Measurements from ENCODE around the gene FTO. TPM values are rescaled to one million over a fixed set of nuclear protein-coding genes. Genes with fewer than 3 reads are reported as not detected.

FTO gene
- total and polyA plus RNA-seq, 2 of the 13 experiments (the other 11 are each of a cell fraction or from before 2014, with no cell fraction given), result 41.6 to 55.8 TPM

DNA sequence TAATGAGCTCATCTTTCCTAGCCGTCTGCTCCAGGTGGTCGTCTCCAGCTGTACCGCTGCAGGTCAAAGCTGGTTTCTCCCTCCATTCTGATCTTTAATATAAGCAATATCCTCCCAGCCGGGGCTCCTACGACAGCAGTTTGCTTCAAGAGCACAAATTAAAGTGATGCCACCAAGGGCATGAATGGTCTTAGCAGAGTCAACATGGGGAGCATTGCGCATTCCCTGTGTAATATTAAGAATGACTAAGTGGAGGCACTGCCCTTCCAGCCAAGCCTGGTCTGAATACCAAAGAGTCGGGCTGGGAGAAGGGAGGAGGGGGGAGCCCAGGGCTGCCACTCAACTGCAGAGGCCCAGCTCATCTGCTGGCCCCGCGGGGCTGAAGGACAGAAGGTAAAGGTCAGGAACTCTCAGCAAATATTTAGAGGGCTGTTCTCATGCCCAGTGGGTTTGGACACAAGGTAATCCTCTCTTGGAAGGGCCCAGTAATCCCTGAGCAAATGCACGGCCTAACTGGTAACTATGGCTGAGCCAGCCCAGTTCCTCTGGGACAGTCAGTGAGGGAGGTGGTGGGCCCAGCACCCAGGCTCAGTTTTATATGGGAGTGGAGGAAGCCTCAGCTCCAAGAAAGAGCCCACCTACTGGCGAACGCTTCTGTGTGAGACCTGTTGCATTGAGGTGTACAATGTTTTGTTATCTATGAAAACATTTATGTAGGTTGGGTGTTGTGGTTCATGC, 461.4 kb downstream of the FTO start (continued):
- TF ChIP-seq, protein P1, sequence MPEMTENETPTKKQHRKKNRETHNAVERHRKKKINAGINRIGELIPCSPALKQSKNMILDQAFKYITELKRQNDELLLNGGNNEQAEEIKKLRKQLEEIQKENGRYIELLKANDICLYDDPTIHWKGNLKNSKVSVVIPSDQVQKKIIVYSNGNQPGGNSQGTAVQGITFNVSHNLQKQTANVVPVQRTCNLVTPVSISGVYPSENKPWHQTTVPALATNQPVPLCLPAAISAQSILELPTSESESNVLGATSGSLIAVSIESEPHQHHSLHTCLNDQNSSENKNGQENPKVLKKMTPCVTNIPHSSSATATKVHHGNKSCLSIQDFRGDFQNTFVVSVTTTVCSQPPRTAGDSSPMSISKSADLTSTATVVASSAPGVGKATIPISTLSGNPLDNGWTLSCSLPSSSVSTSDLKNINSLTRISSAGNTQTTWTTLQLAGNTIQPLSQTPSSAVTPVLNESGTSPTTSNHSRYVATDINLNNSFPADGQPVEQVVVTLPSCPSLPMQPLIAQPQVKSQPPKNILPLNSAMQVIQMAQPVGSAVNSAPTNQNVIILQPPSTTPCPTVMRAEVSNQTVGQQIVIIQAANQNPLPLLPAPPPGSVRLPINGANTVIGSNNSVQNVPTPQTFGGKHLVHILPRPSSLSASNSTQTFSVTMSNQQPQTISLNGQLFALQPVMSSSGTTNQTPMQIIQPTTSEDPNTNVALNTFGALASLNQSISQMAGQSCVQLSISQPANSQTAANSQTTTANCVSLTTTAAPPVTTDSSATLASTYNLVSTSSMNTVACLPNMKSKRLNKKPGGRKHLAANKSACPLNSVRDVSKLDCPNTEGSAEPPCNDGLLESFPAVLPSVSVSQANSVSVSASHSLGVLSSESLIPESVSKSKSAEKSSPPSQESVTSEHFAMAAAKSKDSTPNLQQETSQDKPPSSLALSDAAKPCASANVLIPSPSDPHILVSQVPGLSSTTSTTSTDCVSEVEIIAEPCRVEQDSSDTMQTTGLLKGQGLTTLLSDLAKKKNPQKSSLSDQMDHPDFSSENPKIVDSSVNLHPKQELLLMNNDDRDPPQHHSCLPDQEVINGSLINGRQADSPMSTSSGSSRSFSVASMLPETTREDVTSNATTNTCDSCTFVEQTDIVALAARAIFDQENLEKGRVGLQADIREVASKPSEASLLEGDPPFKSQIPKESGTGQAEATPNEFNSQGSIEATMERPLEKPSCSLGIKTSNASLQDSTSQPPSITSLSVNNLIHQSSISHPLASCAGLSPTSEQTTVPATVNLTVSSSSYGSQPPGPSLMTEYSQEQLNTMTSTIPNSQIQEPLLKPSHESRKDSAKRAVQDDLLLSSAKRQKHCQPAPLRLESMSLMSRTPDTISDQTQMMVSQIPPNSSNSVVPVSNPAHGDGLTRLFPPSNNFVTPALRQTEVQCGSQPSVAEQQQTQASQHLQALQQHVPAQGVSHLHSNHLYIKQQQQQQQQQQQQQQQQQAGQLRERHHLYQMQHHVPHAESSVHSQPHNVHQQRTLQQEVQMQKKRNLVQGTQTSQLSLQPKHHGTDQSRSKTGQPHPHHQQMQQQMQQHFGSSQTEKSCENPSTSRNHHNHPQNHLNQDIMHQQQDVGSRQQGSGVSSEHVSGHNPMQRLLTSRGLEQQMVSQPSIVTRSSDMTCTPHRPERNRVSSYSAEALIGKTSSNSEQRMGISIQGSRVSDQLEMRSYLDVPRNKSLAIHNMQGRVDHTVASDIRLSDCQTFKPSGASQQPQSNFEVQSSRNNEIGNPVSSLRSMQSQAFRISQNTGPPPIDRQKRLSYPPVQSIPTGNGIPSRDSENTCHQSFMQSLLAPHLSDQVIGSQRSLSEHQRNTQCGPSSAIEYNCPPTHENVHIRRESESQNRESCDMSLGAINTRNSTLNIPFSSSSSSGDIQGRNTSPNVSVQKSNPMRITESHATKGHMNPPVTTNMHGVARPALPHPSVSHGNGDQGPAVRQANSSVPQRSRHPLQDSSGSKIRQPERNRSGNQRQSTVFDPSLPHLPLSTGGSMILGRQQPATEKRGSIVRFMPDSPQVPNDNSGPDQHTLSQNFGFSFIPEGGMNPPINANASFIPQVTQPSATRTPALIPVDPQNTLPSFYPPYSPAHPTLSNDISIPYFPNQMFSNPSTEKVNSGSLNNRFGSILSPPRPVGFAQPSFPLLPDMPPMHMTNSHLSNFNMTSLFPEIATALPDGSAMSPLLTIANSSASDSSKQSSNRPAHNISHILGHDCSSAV (CRISPR knock-in tag; IDR thresholded peaks at IDR 0.05; ENCODE audit: borderline replicate concordance), result no peak
- peak; percentile 90 for TF ChIP-seq KAT7 (CRISPR knock-in tag; IDR thresholded peaks at IDR 0.05; ENCODE audit: borderline replicate concordance)
- TF ChIP-seq TAF15 (IDR thresholded peaks at IDR 0.05; ENCODE audit: low read depth, low read length, poor library complexity, severe bottlenecking), result no peak
- TF ChIP-seq, protein P2, sequence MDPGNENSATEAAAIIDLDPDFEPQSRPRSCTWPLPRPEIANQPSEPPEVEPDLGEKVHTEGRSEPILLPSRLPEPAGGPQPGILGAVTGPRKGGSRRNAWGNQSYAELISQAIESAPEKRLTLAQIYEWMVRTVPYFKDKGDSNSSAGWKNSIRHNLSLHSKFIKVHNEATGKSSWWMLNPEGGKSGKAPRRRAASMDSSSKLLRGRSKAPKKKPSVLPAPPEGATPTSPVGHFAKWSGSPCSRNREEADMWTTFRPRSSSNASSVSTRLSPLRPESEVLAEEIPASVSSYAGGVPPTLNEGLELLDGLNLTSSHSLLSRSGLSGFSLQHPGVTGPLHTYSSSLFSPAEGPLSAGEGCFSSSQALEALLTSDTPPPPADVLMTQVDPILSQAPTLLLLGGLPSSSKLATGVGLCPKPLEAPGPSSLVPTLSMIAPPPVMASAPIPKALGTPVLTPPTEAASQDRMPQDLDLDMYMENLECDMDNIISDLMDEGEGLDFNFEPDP (CRISPR knock-in tag; conservative IDR thresholded peaks at IDR 0.05), result no peak
- no peak for TF ChIP-seq HNRNPH1 (optimal IDR thresholded peaks at IDR 0.05; ENCODE audit: low read depth, low read length)
- TF ChIP-seq DNMT3B (CRISPR knock-in tag; conservative IDR thresholded peaks at IDR 0.05), result 0 out of 2 replicates have a peak, but pooled peaks have one; percentile 41
- TF ChIP-seq ERF (CRISPR knock-in tag; IDR thresholded peaks at IDR 0.05), result peak; percentile 92
- peak; percentile 50; the same call in 1 of the 2 replicates for TF ChIP-seq ZFP37 (CRISPR knock-in tag; IDR thresholded peaks at IDR 0.05; ENCODE audit: borderline replicate concordance)
- peak; percentile 80 for TF ChIP-seq ZNF772 (CRISPR knock-in tag; IDR thresholded peaks at IDR 0.05)
- peak; percentile 64; the same call in 1 of the 2 replicates for TF ChIP-seq YEATS2 (CRISPR knock-in tag; IDR thresholded peaks at IDR 0.05; ENCODE audit: borderline replicate concordance)
- TF ChIP-seq, protein P3, sequence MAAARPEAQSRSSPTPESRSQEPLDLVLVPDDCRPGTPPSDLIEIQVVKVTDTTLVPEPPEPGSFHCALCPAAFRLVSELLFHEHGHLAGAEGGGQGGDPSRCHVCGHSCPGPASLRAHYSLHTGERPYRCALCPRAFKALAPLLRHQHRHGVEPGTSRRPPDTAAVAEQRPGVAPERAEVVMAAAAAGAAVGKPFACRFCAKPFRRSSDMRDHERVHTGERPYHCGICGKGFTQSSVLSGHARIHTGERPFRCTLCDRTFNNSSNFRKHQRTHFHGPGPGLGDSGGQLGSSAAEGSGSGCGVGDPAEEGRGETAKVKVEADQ (CRISPR knock-in tag; IDR thresholded peaks at IDR 0.05; ENCODE audit: borderline replicate concordance), result peak; percentile 74; the same call in 1 of the 2 replicates
- TF ChIP-seq CBX5 (CRISPR knock-in tag; IDR thresholded peaks at IDR 0.05; ENCODE audit: borderline replicate concordance), result peak; percentile 97; the same call in 1 of the 2 replicates
- TF ChIP-seq, protein P4, sequence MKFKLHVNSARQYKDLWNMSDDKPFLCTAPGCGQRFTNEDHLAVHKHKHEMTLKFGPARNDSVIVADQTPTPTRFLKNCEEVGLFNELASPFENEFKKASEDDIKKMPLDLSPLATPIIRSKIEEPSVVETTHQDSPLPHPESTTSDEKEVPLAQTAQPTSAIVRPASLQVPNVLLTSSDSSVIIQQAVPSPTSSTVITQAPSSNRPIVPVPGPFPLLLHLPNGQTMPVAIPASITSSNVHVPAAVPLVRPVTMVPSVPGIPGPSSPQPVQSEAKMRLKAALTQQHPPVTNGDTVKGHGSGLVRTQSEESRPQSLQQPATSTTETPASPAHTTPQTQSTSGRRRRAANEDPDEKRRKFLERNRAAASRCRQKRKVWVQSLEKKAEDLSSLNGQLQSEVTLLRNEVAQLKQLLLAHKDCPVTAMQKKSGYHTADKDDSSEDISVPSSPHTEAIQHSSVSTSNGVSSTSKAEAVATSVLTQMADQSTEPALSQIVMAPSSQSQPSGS (CRISPR knock-in tag; IDR thresholded peaks at IDR 0.05), result peak; percentile 95
- peak; percentile 37 for TF ChIP-seq BHLHE40 (IDR thresholded peaks at IDR 0.05; ENCODE audit: low read length)
- TF ChIP-seq ZNF441 (CRISPR knock-in tag; IDR thresholded peaks at IDR 0.05; ENCODE audit: borderline replicate concordance), result no peak
- TF ChIP-seq HNF4A (CRISPR knock-in tag; IDR thresholded peaks at IDR 0.05), result peak; percentile 97
- no peak for TF ChIP-seq NPAS2 (CRISPR knock-in tag; IDR thresholded peaks at IDR 0.05; ENCODE audit: borderline replicate concordance)
